MCF 10A (cell line): Measurements from ENCODE around the gene CSTPP1. TPM values are rescaled to one million over a fixed set of nuclear protein-coding genes. Genes with fewer than 3 reads are reported as not detected.
"Not testable (repeated sequence)": the region's sequence is repeated elsewhere in the genome, so short reads cannot be mapped to it uniquely, and the experiment has no call there.

Experiments
- BruUV-seq: library from RNA; stranded (reverse); fragments of 400-500 nt; replicated peaks from 2 replicates; lab custom pipeline; 2021; lab: Mats Ljungman, UMichigan
- CTCF ChIA-PET: fragments of 300-600 bp; sonication (Branson Sonifier 250); formaldehyde crosslinking; extraction: SDS; loops from one replicate; lab custom pipeline; 2021; ENCODE audit warnings: antibody characterized with exemption, inconsistent platforms; lab: Yijun Ruan, JAX
- POLR2A ChIA-PET: fragments of 300-600, 350-650 bp; sonication (Branson Sonifier 250); formaldehyde crosslinking; extraction: SDS; loops from one replicate; lab custom pipeline; 2020; ENCODE audit warnings: antibody characterized with exemption, inconsistent platforms; lab: Yijun Ruan, JAX
- DNase-seq: peaks from one replicate; pipeline ENCODE4 v3.0.0-alpha.2; 2018; ENCODE audit not compliant: unreplicated experiment
- H3K27ac Mint-ChIP-seq: one replicate; pipeline ENCODE4 v1.8.0; 2022; ENCODE audit warnings: mild to moderate bottlenecking, low read depth, mixed read lengths; ENCODE audit not compliant: unreplicated experiment
- H3K27me3 Mint-ChIP-seq: one replicate; pipeline ENCODE4 v1.8.0; 2022; ENCODE audit warnings: mixed read lengths; ENCODE audit not compliant: insufficient read depth, unreplicated experiment
- H3K36me3 Mint-ChIP-seq: one replicate; pipeline ENCODE4 v1.8.0; 2022; ENCODE audit warnings: mild to moderate bottlenecking, moderate library complexity, mixed read lengths; ENCODE audit not compliant: insufficient read depth, unreplicated experiment
- H3K4me1 Mint-ChIP-seq: one replicate; pipeline ENCODE4 v1.8.0; 2022; ENCODE audit warnings: mixed read lengths; ENCODE audit not compliant: insufficient read depth, unreplicated experiment
- H3K4me3 Mint-ChIP-seq: one replicate; pipeline ENCODE4 v1.8.0; 2022; ENCODE audit warnings: mild to moderate bottlenecking, moderate library complexity, mixed read lengths; ENCODE audit not compliant: unreplicated experiment
- H3K9me3 Mint-ChIP-seq: one replicate; pipeline ENCODE4 v1.8.0; 2022; ENCODE audit warnings: mixed read lengths; ENCODE audit not compliant: unreplicated experiment
- intact Hi-C: fragments of 100-400 bp; cut with micrococcal nuclease; formaldehyde crosslinking; loops from 2 replicates; pipeline ENCODE4 v1.14.1; 2022
- total RNA-seq: library from RNA; stranded (reverse); gene quantifications from 2 replicates; pipeline ENCODE4 v1.2.3, GENCODE V29; 2022
- TF ChIP-seq, protein P1 (sequence below): fragments of 200-600 bp; IDR thresholded peaks from one replicate; pipeline ENCODE4 v1.8.0; 2022; ENCODE audit warnings: antibody characterized with exemption, mild to moderate bottlenecking; ENCODE audit not compliant: unreplicated experiment

CSTPP1 gene
- total RNA-seq, 1 experiment from 2014 or later: 19.2 TPM

DNA sequence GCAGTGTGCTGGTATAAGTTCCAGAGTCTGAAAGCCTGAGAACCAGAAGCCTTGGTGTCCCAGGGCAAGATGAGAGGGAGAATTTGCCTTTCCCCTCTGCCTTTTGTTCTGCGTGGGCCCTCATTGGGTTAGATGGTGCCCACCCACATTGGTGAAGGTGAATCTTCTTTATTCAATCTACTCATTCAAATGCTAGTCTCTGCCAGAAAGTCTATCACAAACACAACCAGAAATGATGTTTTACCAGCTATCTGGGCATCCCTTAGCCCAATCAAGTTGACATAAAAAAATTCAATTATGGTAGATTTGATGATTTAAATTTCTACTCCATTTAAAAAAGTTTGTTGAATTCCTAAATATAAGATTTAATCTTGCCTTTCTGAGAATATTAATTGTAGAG, 22.2 kb downstream of the CSTPP1 start:
- POLR2A ChIA-PET: no interaction called here
- TF ChIP-seq, protein P1, sequence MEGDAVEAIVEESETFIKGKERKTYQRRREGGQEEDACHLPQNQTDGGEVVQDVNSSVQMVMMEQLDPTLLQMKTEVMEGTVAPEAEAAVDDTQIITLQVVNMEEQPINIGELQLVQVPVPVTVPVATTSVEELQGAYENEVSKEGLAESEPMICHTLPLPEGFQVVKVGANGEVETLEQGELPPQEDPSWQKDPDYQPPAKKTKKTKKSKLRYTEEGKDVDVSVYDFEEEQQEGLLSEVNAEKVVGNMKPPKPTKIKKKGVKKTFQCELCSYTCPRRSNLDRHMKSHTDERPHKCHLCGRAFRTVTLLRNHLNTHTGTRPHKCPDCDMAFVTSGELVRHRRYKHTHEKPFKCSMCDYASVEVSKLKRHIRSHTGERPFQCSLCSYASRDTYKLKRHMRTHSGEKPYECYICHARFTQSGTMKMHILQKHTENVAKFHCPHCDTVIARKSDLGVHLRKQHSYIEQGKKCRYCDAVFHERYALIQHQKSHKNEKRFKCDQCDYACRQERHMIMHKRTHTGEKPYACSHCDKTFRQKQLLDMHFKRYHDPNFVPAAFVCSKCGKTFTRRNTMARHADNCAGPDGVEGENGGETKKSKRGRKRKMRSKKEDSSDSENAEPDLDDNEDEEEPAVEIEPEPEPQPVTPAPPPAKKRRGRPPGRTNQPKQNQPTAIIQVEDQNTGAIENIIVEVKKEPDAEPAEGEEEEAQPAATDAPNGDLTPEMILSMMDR: no peak
- H3K4me1 Mint-ChIP-seq: no peaks in the 10 kb centered on the region
- BruUV-seq: no TSS peak
- peaks cover 7% of the 10 kb centered on the region for H3K36me3 Mint-ChIP-seq
- intact Hi-C loops: no loop called here
- H3K4me3 Mint-ChIP-seq: no peak overlapping the region
- no peak overlapping the region for H3K27ac Mint-ChIP-seq
- DNase-seq: no peak
- no peaks in the 10 kb centered on the region for H3K27me3 Mint-ChIP-seq
- CTCF ChIA-PET: interaction anchor here (0.6 kb wide), 1 partner anchor 111 kb away, joined by 3 read pairs; no protein-coding TSS in a partner anchor
- H3K9me3 Mint-ChIP-seq: no peaks in the 10 kb centered on the region

DNA sequence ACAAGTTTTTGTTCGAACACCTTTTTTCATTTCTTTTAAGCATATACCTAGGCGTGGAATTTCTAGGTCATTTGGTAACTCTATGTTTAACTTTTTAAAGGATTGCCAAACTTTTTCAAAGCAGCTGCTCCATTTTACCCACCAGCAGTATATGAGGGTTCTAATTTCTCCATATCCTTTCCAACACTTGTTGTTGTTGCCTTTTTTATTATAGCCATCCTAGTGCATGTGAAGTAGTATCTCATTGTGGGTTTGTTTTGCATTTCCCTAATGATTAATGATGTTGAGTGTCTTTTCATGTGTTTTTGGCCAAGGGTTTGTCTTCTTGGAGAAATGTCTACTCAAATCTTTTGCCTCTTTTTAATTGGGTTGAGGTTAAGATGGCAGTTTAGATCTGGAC, 24.5 kb downstream of the CSTPP1 start:
- no peaks in the 10 kb centered on the region for H3K27me3 Mint-ChIP-seq
- H3K4me3 Mint-ChIP-seq: no peak overlapping the region
- intact Hi-C loops: no loop called here
- DNase-seq: no peak
- H3K27ac Mint-ChIP-seq: no peak overlapping the region
- H3K4me1 Mint-ChIP-seq: no peaks in the 10 kb centered on the region
- TF ChIP-seq, protein P1: no peak
- CTCF ChIA-PET: no interaction called here
- no peaks in the 10 kb centered on the region for H3K9me3 Mint-ChIP-seq
- H3K36me3 Mint-ChIP-seq: peaks cover 5% of the 10 kb centered on the region
- no TSS peak for BruUV-seq
- POLR2A ChIA-PET: no interaction called here

DNA sequence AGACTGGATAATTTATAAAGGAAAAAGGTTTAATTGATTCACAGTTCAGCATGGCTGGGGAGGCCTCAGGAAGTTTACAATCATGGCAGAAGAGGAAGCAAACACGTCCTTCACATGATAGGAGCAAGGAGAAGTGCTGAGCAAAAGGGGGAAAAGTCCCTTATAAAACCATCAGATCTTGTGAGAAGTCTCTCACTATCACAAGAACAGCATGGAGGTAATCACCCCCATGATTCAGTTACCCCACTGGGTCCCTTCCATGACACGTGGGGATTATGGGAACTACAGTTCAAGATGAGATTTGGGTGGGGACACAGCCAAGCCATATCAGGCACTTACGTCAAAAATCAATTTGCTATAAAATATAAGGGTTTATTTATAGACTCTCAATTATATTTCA, 25.3 kb downstream of the CSTPP1 start:
- intact Hi-C loops, POLR2A ChIA-PET, H3K9me3 Mint-ChIP-seq, H3K27ac Mint-ChIP-seq, H3K4me3 Mint-ChIP-seq, BruUV-seq, DNase-seq, H3K27me3 Mint-ChIP-seq, H3K36me3 Mint-ChIP-seq, H3K4me1 Mint-ChIP-seq: not testable (repeated sequence)
- CTCF ChIA-PET: interaction anchor here (1.3 kb wide), 1 partner anchor 191 kb away, joined by 5 read pairs; no protein-coding TSS in a partner anchor

DNA sequence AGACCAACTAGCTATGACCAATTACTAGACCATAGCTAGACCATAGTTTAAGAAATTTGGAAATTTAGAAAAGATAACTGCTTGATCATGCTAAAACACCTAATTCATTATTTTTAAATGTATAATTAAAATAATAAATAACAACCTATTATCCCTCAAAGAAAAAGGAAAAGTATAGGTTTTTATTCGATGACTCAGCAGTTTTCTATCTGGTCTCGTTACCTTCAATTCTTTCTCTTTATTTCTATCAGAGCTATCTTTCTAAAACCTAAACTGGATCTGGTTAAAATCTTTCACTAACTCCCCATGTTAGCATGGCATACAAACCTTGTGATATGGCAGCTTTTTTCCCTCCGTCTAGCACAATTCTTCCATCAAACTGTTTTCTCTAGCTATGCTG, 27.3 kb downstream of the CSTPP1 start:
- H3K36me3 Mint-ChIP-seq: peaks cover 5% of the 10 kb centered on the region
- DNase-seq: no peak
- H3K9me3 Mint-ChIP-seq: no peaks in the 10 kb centered on the region
- no peaks in the 10 kb centered on the region for H3K4me1 Mint-ChIP-seq
- ChIA-PET POLR2A (no interaction called here), CTCF (interaction anchor here (0.6 to 1.2 kb wide), 3 partner anchors 158 to 189 kb away, joined by 3 to 5 read pairs (median 3); no protein-coding TSS in a partner anchor)
- no peak overlapping the region for H3K27ac Mint-ChIP-seq
- TF ChIP-seq, protein P1: no peak
- H3K27me3 Mint-ChIP-seq: no peaks in the 10 kb centered on the region
- H3K4me3 Mint-ChIP-seq: no peak overlapping the region
- BruUV-seq: no TSS peak
- intact Hi-C loops: no loop called here
